ENCODE data around the gene GSPT1. TPM values are rescaled to one million over a fixed set of nuclear protein-coding genes. Genes with fewer than 3 reads are reported as not detected.
A peak's percentile ranks its signal among the peaks of the same experiment; 100 is the strongest.

GSPT1 gene
- total and polyA plus RNA-seq, 2 experiments from 2014 or later = 126 to 146 TPM

GRCh38 chr16:11901091-11901490 is 14.7 kb downstream of the GSPT1 start:
- 0 out of 3 replicates have a peak, but pooled peaks cover 2% of the 10 kb centered on the region for H3K4me1 Mint-ChIP-seq
- Histone ChIP-seq H3K4me3 (no peak overlapping the region), H3K4me1 (ENCODE audit: insufficient read depth) (no peaks in the 10 kb centered on the region), H3K9me2 (ENCODE audit: insufficient read depth) (no peaks in the 10 kb centered on the region), H3F3A (replicated peaks; ENCODE audit: low read depth) (no peaks in the 10 kb centered on the region), H4K20me1 (replicated peaks; ENCODE audit: insufficient read depth) (peaks cover 63% of the 10 kb centered on the region), H3K79me2 (replicated peaks; ENCODE audit: insufficient read depth) (peaks cover 99% of the 10 kb centered on the region), H2AFZ (no peak overlapping the region), H3K4me2 (no peak overlapping the region), H3K27me3 (ENCODE audit: insufficient read depth) (no peaks in the 10 kb centered on the region), H3K36me3 (ENCODE audit: insufficient read depth) (peaks cover 5% of the 10 kb centered on the region; the same call in 1 of the 2 replicates), H3K27ac (ENCODE audit: low read depth) (peak overlapping the region; percentile 12; the same call in 1 of the 2 replicates)
- peaks cover 2% of the 10 kb centered on the region for H3K27me3 Mint-ChIP-seq (ENCODE audit: insufficient read depth, low read depth, poor library complexity)
- peaks cover 22% of the 10 kb centered on the region for H3K36me3 Mint-ChIP-seq (ENCODE audit: low read depth)
- H3K27ac Mint-ChIP-seq = no peak overlapping the region
- no peak for TF ChIP-seq REST (IDR thresholded peaks at IDR 0.05; ENCODE audit: unreplicated experiment)
- no peak for TF ChIP-seq EZH2phosphoT487 (IDR thresholded peaks at IDR 0.05; ENCODE audit: unreplicated experiment)
- TF ChIP-seq ZNF331 (CRISPR knock-in tag; IDR thresholded peaks at IDR 0.05; ENCODE audit: low read depth) = no peak
- no peak for TF ChIP-seq ETS1 (IDR thresholded peaks at IDR 0.05)
- TF ChIP-seq CREB1 (CRISPR knock-in tag; IDR thresholded peaks at IDR 0.05; ENCODE audit: low read depth) = no peak
- no peak for TF ChIP-seq NANOG (IDR thresholded peaks at IDR 0.05; ENCODE audit: borderline replicate concordance)
- TF ChIP-seq ZNF462 (CRISPR knock-in tag; IDR thresholded peaks at IDR 0.05) = no peak
- TF ChIP-seq STAT1 (IDR thresholded peaks at IDR 0.05; ENCODE audit: unreplicated experiment) = no peak
- no peak for TF ChIP-seq ZNF114 (CRISPR knock-in tag; IDR thresholded peaks at IDR 0.05)
- no peak for TF ChIP-seq CTCF (conservative IDR thresholded peaks at IDR 0.05; ENCODE audit: low read depth in 2 of 2)
- TF ChIP-seq POLR2AphosphoS5 (IDR thresholded peaks at IDR 0.05; ENCODE audit: low read depth) = no peak
- TF ChIP-seq EZH2 (IDR thresholded peaks at IDR 0.05; ENCODE audit: low read depth, unreplicated experiment) = no peak
- H3K9me3 Mint-ChIP-seq = no peaks in the 10 kb centered on the region
- H3K4me3 Mint-ChIP-seq = no peak overlapping the region
- ATAC-seq = no peak
- no peak for DNase-seq (ENCODE audit: low spot score)
